ENCODE results near the gene DDX20. TPM values are rescaled to one million over a fixed set of nuclear protein-coding genes. Genes with fewer than 3 reads are reported as not detected.

The DDX20 gene
- total and polyA plus RNA-seq, 2 of the 8 experiments (the other 6 are each of a cell fraction or from before 2014, with no cell fraction given) = 7.5 to 24.7 TPM

DNA sequence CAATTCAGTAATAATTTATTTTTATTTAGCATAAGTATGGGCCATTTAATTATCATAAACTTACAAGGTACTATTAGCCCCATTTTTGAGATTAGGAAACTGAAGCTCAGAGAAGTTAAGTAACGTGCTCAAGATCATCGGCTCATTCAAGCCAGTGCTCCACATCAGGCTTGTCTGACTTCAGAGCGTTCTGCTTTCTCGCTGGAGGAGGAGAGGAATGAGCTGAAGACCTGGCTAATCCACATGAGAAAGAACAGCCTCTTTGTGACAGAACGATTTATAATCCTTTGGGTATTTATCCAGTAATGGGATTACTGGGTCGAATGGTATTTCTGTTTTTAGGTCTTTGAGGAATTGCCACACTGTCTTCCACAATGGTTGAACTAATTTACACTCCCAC is 39.7 kb downstream of the DDX20 start:
- WGBS, 2 experiments (ENCODE audit: extremely low coverage in 1 of 2, insufficient coverage in 1 of 2, insufficient read length in 1 of 2, insufficient replicate concordance in 2 of 2, low coverage in 1 of 2, low lambda C conversion rate in 2 of 2, missing lambda C conversion rate in 1 of 2) = 90% methylated on average over 6 of the region's 6 CpGs; no CpG with 5 or more reads in 1 of the 2 experiments
- H3K27me3 ChIP-seq (replicated peaks in 1 of 4; ENCODE audit: control insufficient read depth in 3 of 4, extremely low read depth in 1 of 4, insufficient read depth in 3 of 4, low read length in 3 of 4) = no peaks in the 10 kb centered on the region

More for the DNA sequence above, 39.7 kb downstream of the DDX20 start:
- Histone ChIP-seq H2BK12ac (ENCODE audit: low read depth, low read length) (no peak overlapping the region), H3K4me1 (replicated peaks in 1 of 4; ENCODE audit: control insufficient read depth in 3 of 4, insufficient read depth in 4 of 4, low read length in 3 of 4) (no peaks in the 10 kb centered on the region), H3K14ac (ENCODE audit: insufficient read length) (no peak overlapping the region), H2BK20ac (ENCODE audit: low read length) (no peak overlapping the region), H3K4ac (replicated peaks; ENCODE audit: insufficient read length, low read depth, low read length) (no peak overlapping the region), H4K20me1 (replicated peaks in 1 of 2; ENCODE audit: control insufficient read depth in 1 of 2, insufficient read depth in 2 of 2, low read length in 2 of 2) (no peaks in the 10 kb centered on the region), H4K91ac (replicated peaks; ENCODE audit: insufficient read length, low read length) (no peak overlapping the region), H3K4me3 (ENCODE audit: extremely low read depth in 1 of 4, insufficient read depth in 2 of 4, low read depth in 3 of 4, low read length in 4 of 4) (no peak overlapping the region), H2BK15ac (ENCODE audit: low read length) (no peak overlapping the region), H2BK5ac (ENCODE audit: low read depth, low read length) (no peak overlapping the region), H3K23ac (ENCODE audit: insufficient read length) (no peak overlapping the region), H4K8ac (ENCODE audit: extremely low read depth, insufficient read depth, low read length) (no peak overlapping the region), H3K9me3 (ENCODE audit: insufficient read depth in 2 of 2, low read depth in 1 of 2, low read length in 1 of 2) (no peaks in the 10 kb centered on the region; a peak in 1 of 4 replicates), H3K27ac (ENCODE audit: low read depth, low read length) (no peak overlapping the region), H3K23me2 (ENCODE audit: low read depth, low read length) (no peaks in the 10 kb centered on the region), H2AFZ (ENCODE audit: low read length) (no peak overlapping the region), H3K79me1 (ENCODE audit: low read depth, low read length) (no peaks in the 10 kb centered on the region), H3K36me3 (ENCODE audit: control insufficient read depth in 2 of 4, insufficient read depth in 4 of 4, low read length in 3 of 4) (no peaks in the 10 kb centered on the region), H3K18ac (ENCODE audit: extremely low read depth, low read length) (no peak overlapping the region), H4K5ac (ENCODE audit: insufficient read length, low read depth, low read length) (no peak overlapping the region), H2BK120ac (replicated peaks; ENCODE audit: low read depth, low read length) (no peak overlapping the region), H3K56ac (replicated peaks; ENCODE audit: insufficient read length, low read depth, low read length) (no peak overlapping the region), H3K9ac (replicated peaks in 1 of 4; ENCODE audit: extremely low read depth in 1 of 4, low read depth in 3 of 4, low read length in 3 of 4) (no peak overlapping the region), H3K79me2 (ENCODE audit: control insufficient read depth in 1 of 2, insufficient read depth in 2 of 2, low read length in 2 of 2) (no peaks in the 10 kb centered on the region), H2AK5ac (ENCODE audit: low read depth, low read length) (no peak overlapping the region), H3K4me2 (ENCODE audit: insufficient read depth in 1 of 2, low read depth in 2 of 2, low read length in 2 of 2) (no peak overlapping the region)
- no peak for FAIRE-seq
- CTCF ChIA-PET (ENCODE audit: partially characterized antibody) = interaction anchor here (0.7 to 1.0 kb wide), 2 partner anchors 28 to 178 kb away, joined by 3 read pairs; no protein-coding TSS in a partner anchor
- TF ChIP-seq TBP (IDR thresholded peaks at IDR 0.05; ENCODE audit: low read depth, low read length) = no peak
- TF ChIP-seq HDAC6 (IDR thresholded peaks at IDR 0.05; ENCODE audit: low read depth, low read length) = no peak
- POLR2A ChIA-PET (ENCODE audit: partially characterized antibody) = no interaction called here
- no peak for DNase-seq (ENCODE audit: low read depth in 1 of 2, low spot score in 2 of 2)
